Peyer's patch (tissue), 4 donors: ENCODE measurements around the gene ZNF407.

Source experiments
- CTCF ChIP-seq, 6 experiments: fragments of 450-650 bp in 4 of 6; fragments of 200-600 bp in 2 of 6; sonication (generic) in 1 of 6; IDR thresholded peaks; one replicate each; pipeline ENCODE4 v1.5.1; 2017 to 2019; ENCODE audit warnings: antibody characterized with exemption in 6 of 6, mild to moderate bottlenecking in 3 of 6, moderate library complexity in 1 of 6
- POLR2A ChIP-seq, 2 donors: fragments of 450-650 bp; IDR thresholded peaks; one replicate each; pipeline ENCODE4 v1.5.1; 2017; ENCODE audit warnings: antibody characterized with exemption in 2 of 2, mild to moderate bottlenecking in 2 of 2, moderate library complexity in 2 of 2

DNA sequence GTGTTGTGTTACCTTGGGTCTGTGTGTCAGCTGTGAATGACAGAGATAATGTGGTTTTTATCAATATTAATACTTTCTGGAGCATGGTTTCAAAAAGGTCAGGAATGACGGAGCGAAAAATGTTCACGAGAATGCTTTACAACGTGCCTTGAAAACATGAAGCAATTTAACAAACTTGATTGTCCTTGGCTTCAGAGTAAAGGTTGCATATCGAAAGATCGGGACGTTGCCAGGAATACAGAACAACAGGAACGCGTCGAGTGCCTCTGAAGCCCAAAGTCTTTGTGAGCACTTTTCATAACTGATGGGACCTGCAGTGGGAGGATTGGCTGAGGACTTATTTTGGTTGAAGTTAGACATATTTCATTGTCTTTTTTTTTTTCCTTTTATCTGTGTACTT lies 206.1 kb downstream of the ZNF407 start:
- TF ChIP-seq POLR2A (IDR thresholded peaks at IDR 0.05) (no peak), CTCF (IDR thresholded peaks at IDR 0.05) (no peak)
